Testis (tissue), 2 donors: ENCODE results near the gene YY1AP1.

Source experiments
- CTCF ChIP-seq, 3 experiments: fragments of 450-650 bp in 2 of 3; fragments of 200-600 bp in 1 of 3; sonication (generic) in 1 of 3; IDR thresholded peaks; one replicate each; pipeline ENCODE4 v1.5.1; 2016 to 2019; ENCODE audit warnings: antibody characterized with exemption in 3 of 3, mild to moderate bottlenecking in 2 of 3, moderate library complexity in 1 of 3
- POLR2A ChIP-seq: fragments of 450-650 bp; IDR thresholded peaks from one replicate; pipeline ENCODE4 v1.6.1; 2017; ENCODE audit warnings: antibody characterized with exemption, mild to moderate bottlenecking, moderate library complexity

GRCh38 chr1:155623357-155623756 is 65.2 kb downstream of the YY1AP1 start:
- TF ChIP-seq CTCF (IDR thresholded peaks at IDR 0.05), result no peak
- TF ChIP-seq POLR2A, result no peak
